Femur (tissue), 1 donor: ENCODE results near the gene SHLD2.
"Not testable (repeated sequence)": the region's sequence is repeated elsewhere in the genome, so short reads cannot be mapped to it uniquely, and the experiment has no call there.

ENCODE experiments used
- DNase-seq: peaks from one replicate; pipeline ENCODE4 v3.0.0-alpha.2; 2017

SHLD2 gene

DNA sequence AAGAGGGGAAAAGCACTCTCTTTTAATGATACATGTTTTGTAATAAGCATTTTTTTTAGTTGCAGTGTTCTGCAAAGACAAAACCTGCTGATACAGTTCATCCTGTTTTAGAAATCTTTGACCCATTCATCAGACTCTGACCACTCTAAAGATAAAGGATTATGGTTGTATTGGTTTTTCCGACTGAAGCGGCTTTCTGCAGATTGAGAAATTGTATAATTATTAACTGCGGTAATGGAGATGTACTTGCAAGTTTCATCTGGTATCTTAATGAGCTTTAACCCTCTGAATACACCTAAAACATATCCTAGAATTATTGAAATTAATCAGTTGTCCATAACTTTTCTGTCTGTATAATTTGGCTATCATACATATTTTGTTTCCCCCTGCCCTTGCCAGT lies 50.6 kb downstream of the SHLD2 start:
- DNase-seq, result not testable (repeated sequence)

- DNase-seq, result not testable (repeated sequence)
Observed at GRCh38 chr10:87149020-87149609, 54.1 kb downstream of the SHLD2 start.

DNA sequence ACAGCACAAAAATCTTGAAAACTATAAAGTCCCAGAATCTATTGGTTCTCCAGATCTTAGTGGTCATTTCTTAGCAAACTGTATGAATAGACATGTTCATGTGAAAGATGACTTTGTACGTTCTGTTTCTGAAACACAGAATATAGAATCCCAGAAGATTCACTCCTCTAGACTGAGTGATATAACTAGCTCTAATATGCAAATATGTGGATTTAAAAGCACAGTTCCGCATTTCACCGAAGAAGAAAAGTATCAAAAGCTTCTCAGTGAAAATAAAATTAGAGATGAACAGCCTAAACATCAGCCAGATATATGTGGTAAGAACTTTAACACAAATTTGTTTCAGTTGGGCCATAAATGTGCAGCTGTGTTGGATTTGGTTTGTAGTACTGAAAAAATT lies 56.5 kb downstream of the SHLD2 start:
- not testable (repeated sequence) for DNase-seq

DNA sequence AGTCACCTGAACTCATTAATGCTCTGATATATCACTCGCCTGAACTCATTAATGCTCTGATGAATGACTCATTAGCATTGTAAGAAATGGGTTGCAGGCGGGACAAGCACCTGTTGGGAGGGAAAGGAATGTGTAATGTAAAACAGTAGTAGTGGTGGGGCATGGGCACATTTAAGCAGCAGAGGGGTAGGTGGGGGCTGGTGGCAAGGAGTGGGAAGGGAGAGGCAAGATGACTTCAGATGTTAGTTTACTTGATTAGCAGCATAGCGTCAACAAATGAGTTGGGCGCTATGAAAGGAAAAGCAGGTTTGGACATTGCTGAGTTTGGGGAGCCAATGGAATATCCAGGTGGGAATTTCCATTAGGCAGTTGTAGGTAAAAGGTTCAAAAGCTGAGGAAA lies 61.8 kb downstream of the SHLD2 start:
- not testable (repeated sequence) for DNase-seq

- not testable (repeated sequence) for DNase-seq
Observed at GRCh38 chr10:87157821-87158220, 62.8 kb downstream of the SHLD2 start.

DNA sequence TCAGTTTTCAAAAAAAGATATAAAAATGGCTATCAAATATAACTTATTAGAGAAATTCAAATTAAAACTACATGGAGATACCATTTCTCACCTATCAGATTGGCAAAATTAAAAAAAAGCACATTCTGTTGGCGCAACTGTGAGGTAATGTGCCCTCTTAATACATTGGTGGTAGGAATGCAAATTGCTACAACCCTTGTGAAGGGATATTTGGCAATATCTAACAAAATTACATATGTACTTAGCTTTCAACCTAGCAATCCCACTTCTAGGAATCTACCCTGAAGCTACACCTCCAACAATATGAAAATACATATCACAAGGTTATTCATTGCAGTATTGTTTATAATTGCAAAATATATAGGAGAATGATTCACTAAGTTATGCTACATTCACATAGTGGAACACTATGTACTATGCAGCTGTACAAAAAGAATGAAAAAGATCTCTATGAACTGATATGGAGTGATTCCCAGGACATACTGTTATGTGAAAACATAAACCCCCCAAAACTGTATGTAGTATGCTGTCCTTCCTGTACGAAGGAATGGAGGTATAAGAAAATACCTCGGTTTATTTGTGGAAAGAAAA lies 67.8 kb downstream of the SHLD2 start:
- not testable (repeated sequence) for DNase-seq

DNA sequence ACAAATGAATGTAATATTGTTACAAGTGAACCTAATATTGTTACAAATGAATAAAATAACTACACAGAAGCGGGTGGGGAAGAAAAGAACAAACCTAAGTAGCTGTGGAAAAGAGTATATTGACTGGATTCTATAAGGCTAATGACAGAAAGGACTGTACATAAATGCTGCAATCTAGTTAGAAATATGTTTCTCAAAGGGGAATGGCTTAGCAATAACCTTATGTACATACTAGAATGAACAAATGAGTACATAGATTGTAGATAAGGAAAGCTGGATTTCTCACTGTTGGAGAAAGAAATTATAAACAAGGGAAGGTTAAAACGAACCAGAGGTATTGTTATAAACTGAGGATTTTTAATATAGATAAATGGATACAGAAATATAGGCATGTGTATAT lies 68.4 kb downstream of the SHLD2 start:
- not testable (repeated sequence) for DNase-seq

- DNase-seq, result not testable (repeated sequence)
Observed at GRCh38 chr10:87169857-87170256, 74.9 kb downstream of the SHLD2 start.

DNA sequence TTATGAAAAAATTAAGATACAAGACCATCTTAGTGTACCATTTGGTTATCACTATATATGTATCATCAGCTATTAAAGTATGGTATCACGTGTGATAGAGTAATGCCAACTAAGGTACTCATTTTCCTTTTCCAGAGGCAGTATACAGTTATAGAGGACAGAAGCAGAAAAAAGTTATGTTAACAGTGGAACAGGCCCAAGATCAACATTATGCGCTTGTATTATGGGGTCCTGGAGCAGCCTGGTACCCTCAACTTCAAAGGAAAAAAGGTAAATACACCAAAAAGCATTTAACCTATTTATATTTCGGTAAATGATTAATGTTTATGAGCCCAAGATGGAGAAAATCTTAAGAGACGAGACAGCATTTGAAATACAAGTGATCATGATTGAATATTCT lies 75.7 kb downstream of the SHLD2 start:
- not testable (repeated sequence) for DNase-seq

DNA sequence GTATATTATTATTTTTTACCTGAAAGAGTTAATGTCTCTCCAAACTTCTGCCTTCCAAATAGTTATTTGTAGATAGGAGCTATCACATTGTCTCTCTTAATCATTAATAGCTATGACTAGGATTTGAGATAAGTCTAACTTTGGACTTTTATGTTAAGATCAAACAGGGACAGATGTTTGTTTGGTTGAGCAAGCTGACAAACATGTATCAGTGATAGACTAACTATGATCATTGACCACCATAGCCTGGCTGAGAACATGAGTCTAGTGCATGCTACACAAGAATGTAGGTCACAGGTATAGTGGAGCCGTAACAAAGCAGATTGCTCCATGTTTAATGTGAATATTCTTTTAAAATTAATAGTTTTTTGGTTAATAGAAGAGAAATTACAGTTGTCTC lies 76.7 kb downstream of the SHLD2 start:
- not testable (repeated sequence) for DNase-seq

- not testable (repeated sequence) for DNase-seq
Observed at GRCh38 chr10:87172178-87172577, 77.2 kb downstream of the SHLD2 start.

DNA sequence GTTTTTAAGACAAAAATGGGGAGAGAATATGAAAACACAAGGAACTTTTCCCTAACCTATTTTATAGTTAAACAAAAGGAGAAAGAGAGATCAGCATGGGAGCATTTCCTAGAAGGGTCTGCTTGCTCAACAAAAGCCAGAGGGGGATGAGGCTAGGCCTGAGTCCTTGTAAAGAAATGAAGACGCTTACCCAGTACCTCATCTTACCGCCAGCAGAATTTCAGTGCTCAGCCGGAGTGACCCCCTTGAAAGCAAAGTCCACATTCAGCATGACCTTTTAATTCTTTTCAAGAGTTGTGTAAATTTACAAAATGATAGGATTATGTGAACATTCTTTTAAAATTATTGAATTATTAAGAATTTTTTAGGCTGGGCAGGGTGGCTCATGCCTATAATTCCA lies 82.6 kb downstream of the SHLD2 start:
- DNase-seq, result not testable (repeated sequence)

GRCh38 chr10:87184421-87184820 lies 89.4 kb downstream of the SHLD2 start:
- not testable (repeated sequence) for DNase-seq

DNA sequence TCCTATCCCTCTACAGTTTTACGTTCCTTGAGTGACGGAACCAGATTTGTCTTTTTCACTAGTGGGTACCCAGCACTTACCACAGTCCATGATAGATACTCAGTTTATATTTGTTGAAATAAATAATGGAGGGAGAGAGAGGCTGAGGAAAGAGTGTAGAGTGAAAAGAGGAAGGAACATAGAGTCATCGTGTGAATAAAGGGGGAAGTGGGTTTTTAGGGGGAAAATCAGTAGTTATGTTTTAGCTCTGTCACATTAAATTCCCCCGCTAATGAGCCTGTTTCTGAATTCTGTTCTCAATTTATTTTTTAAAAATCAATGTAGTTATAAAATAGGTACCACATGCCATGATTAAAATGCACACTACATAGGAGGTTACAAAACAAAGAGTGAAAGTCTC lies 91.0 kb downstream of the SHLD2 start:
- DNase-seq, result not testable (repeated sequence)

- not testable (repeated sequence) for DNase-seq
Observed at GRCh38 chr10:87187573-87187972, 92.6 kb downstream of the SHLD2 start.

DNA sequence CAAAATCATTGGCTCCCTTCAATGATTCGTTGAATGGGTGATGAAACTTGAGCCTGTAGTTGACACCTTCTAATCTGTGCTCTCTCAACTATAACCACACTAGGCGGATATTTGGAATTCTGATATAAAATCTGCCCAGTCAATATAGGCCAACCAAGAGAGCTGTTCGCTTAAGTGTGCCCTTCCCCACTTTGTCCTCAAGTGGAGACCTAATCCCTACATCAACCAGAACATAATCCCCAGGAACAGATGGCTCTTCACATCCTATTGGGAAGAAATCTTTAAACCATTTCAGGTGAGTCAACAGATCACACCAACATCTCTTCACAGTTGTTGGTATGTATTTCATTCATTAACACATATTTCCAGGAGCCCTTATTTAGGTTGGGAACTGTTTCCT lies 96.8 kb downstream of the SHLD2 start:
- not testable (repeated sequence) for DNase-seq

DNA sequence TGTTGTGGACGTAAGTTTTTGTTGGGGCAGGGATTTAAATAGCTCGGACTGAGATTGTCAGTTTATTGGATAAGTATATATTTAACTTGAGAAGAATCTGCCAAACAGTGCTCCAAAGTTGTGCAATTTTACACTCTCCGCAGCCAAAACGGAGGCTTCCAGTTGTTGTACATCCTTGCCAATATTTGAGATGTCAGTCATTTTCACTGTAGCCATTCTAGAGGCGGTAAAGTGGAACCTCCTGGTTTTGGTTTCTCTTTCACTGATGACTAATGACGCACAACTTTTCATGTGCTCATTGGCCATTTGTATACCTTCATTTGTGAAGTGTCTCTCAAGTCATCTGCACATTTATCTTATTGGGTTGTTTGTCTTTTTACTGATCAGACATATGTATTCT lies 105.9 kb downstream of the SHLD2 start:
- DNase-seq, result not testable (repeated sequence)

- not testable (repeated sequence) for DNase-seq
Observed at GRCh38 chr10:87204801-87205200, 109.8 kb downstream of the SHLD2 start.

GRCh38 chr10:87206922-87207321 lies 111.9 kb downstream of the SHLD2 start:
- DNase-seq, result not testable (repeated sequence)

DNA sequence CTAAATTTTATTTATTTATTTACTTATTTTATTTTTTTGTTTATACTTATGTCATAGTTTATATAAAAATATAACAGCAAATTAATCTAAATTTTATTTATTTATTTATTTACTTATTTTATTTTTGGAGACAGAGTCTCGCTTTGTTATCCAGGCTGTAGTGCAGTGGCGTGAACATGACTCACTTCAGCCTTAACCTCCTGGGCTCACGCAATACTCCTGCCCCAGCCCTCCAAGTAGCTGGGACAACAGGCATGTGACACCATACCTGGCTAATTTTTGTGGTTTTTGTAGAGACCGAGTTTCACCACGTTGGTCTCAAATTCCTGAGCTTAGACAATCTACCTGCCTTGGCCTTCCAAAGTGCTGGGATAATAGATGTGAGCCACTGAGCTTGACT lies 115.3 kb downstream of the SHLD2 start:
- not testable (repeated sequence) for DNase-seq

- not testable (repeated sequence) for DNase-seq
Observed at GRCh38 chr10:87211848-87212247, 116.8 kb downstream of the SHLD2 start.

- not testable (repeated sequence) for DNase-seq
Observed at GRCh38 chr10:87213150-87213765, 118.3 kb downstream of the SHLD2 start.

DNA sequence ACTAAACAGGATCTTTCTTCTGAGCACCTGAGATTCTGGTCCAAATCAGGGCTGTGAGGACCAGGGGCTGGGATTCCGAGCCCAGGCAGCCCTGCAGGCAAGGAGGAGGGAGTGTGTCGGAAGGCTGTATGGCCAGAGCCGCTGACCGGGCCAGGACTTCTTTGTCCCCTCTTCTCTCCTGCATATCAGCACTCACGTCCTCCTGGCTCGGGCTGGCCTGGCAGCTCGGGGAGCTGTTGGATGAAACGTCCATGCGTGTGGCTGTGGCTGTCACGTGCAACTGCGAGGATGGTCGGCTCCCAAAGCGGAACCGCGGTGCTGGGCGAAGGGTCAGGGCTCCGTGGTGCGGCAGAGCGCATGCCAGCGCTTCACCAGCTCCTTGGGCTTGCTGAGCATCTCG lies 118.8 kb downstream of the SHLD2 start:
- not testable (repeated sequence) for DNase-seq

- not testable (repeated sequence) for DNase-seq
Observed at GRCh38 chr10:87216120-87216519, 121.1 kb downstream of the SHLD2 start.
